GM21576 (cell line): ENCODE data around the gene SORCS3.

ENCODE experiments used
- ATAC-seq: cut with Tn5 transposase; IDR thresholded peaks from one replicate; pipeline ENCODE4 v1.9.1; 2021; ENCODE audit warnings: mild to moderate bottlenecking, moderate library complexity; ENCODE audit not compliant: unreplicated experiment

SORCS3 gene

DNA sequence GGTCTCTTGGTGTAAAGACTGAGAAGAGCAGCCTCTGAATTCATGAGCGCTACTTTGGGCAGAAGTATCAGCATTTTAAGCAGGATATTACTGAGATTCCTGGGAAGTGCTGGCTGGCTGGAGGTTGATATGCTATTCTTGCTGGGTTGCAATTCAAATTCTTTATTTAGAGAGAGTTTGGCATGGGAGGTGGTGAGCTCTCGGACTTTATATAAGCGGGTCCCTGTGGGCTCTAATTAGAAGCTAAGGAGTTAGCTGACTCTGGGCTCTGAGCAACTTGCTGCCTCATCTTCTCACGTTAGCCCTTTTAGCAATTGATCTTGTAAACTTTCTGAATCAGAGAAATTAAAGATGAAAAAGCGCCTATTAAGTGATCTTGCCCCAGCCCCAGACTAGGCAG lies 430.9 kb downstream of the SORCS3 start:
- no peak for ATAC-seq

DNA sequence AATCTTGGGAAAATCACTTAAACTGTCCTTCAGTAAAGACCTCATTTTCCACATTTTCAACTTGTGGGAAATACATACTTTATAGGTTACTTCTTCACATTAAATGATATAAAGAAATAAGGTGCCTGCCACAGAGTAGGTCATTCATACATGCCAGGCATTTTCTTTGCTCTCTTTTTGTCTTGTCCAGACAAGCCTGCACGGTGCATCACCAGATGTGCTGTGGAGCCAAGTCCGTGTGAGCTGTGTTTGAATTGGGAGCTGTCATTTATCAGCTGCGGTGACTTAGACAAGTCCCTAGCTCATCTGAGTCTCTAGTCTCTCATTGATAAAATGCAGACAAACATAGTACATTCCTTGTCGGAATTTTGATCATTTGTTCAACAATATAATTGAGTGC lies 432.9 kb downstream of the SORCS3 start:
- no peak for ATAC-seq

DNA sequence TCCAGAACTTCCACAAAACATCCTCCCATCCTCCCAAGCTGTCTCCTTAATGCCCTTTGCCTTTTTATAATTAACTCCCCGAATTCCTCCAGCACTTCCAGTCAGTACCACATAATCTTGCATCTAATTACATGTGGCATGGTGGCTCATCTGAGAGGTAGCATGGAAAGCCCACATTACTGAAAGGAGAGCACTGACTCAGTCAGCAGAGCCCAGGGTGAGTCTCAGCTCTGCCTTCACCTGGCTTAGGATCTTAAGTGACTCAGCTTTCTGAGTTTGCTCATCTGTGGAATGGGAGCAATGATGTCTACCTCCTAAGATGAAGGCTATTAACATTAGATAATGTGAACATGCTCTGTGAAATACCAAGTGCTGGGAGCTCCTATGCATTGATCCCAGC lies 433.9 kb downstream of the SORCS3 start:
- ATAC-seq: no peak

DNA sequence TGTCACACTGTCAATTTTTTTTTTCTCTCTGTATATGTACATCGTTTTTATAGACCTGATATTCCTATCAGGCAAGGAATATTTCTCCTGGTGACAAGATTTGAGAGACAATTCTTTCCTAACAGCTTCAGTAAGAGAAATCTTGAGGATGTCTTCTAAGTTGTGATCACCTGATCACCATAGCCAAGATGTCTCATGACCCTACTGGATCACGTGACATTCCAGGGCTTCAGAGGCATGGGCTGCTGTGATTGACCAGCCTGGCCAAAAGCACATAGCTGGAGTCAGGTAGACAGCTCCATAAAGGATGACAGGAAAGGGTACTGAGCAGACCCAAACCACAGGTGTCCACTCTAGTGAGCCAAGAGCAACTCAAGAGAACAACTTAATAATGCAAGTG lies 444.9 kb downstream of the SORCS3 start:
- ATAC-seq: no peak

DNA sequence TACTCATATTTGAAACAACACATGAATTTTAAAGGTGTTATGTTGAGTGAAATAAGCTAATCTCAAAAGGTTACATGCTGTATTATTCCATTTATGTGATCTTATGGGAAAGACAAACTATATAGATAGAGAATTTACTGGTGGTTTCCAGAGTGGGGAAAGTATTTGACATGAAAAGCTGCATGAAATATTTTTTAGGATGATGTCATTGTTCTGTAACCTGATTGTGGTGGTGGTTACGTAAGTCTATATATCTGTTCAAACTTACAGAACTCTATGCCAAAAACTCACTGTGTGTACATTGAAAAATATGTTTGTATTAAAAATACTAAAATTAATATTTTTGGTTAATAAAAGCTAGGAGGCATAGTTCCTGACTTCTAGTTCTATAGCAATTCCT lies 453.0 kb downstream of the SORCS3 start:
- no peak for ATAC-seq

DNA sequence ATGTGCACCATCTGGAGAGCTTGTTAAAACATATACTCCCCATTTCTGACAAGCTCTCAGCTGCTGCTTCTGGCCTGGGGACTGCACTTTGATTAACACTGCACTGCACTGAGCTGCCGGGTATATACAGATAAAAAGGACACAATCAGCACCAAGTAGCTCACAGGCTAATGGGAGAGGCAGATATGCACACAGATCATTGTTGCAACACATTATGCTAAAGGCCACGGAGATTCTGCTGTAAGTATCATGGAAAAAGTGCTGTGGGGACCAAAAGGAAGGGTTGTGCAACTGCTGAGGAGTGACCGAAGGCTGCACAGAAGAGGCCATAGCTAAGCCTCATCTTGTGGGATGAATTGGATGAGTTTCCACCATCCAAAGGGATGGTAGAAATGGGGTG lies 455.2 kb downstream of the SORCS3 start:
- no peak for ATAC-seq

DNA sequence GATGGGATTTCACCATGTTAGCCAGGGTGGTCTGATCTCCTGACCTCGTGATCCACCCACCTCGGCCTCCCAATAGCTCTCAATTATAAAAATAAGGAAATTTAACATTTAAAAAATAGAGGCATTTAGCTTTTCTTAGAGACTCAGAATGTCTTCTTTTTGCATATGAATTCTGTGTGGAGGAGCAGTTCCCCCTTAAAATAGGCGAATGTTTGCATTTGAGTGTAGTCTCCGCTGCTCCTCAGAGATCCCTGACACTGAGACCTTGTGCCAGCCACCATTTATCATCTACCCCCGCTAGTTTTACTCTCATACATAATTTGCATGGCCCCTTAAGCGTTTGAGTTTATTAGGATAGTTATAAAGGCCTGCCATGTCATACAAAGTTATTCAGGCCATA lies 461.9 kb downstream of the SORCS3 start:
- no peak for ATAC-seq

DNA sequence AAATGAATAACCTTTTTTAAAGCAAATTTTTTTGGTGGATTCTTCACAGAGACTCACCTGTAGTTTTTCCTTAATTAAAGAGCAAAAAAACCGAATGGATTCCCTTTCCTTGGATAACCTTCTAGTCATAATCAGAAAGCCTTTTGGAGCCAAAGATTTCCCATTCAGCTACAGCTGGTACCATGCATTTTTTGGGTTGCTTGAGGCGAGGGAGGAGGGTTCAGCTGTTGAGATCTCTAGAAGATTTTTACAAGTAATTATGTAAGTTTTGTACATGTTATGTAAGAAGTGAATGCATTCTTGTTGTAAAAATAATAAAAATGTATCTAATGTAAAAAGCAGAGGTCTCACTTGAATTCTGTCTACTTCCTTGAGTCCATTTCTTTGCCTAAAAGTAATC lies 463.2 kb downstream of the SORCS3 start:
- ATAC-seq: no peak

DNA sequence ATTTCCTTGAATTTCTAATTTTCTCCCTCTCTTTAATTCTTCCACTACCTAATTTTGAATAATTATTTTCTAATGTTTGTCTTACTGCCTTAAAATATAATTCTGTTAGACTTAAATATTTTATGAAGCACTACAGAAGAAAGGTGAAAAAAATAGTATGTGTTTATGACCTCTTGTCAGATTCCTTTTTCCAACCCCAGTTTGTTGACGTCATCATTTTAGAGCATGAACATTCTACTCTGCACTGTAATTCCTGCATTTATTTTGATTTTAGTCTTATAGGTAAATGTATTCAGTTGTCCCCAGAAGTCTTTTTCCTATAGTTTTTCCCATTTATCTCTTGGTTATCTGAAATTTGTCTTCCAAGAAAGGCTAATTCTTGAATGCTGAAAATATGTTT lies 468.1 kb downstream of the SORCS3 start:
- no peak for ATAC-seq

DNA sequence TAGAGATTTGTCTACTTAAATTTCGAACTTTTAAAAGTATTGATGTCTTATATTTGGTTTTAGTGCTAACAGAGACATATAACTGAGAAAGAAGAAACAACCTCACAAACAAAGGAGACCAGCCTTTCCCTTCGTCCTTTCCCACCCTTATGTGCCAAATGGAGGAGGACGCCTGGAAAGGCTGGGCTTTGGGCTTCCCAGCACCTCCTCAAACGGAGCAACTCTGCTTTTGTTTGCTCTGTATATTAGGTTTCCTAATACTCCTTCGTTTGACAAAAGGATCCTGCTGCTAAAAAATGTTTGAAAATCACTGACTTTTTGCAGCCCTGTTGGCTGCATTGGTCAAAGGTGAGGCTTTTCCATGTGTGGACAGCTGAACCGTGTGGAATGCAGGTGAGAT lies 471.8 kb downstream of the SORCS3 start:
- no peak for ATAC-seq

DNA sequence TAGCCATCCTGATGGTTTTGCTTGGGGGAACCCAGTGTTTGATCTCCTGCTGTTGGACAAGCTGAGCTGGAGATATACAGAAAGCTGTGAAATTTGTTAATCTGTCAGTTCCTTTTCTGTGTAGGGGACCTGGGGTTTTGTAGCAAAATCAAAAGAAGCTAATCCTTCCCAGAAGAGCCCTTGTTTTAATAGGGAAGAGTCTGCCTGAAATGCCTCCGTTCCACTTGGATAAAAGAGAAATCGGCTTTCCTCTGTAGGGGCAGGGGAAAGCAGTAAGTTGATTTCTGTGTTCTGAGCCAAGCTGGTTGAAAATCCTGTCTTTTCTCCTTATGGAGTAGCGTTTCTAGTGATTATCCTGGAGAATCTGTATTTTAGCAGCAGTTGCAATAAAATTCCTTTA lies 472.6 kb downstream of the SORCS3 start:
- no peak for ATAC-seq

DNA sequence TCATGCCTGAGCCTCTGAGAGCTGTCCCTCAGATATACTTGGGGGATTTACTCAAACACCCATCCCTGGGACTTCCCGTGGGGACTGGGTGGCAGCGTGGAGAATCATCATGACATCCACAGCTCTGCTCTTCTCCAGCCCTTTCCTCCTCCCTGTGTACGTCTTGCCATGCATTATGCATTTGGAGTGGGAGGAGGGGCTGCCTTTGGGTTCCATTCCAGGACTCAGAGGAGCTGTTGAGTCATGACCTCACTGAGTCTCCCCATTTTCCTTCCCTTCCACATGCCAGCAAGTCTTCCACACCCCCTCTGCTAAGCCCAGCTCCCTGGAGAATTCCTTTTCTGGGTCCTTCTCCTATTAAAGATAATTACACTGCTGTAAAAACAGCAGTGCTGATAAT lies 480.7 kb downstream of the SORCS3 start:
- ATAC-seq: no peak

DNA sequence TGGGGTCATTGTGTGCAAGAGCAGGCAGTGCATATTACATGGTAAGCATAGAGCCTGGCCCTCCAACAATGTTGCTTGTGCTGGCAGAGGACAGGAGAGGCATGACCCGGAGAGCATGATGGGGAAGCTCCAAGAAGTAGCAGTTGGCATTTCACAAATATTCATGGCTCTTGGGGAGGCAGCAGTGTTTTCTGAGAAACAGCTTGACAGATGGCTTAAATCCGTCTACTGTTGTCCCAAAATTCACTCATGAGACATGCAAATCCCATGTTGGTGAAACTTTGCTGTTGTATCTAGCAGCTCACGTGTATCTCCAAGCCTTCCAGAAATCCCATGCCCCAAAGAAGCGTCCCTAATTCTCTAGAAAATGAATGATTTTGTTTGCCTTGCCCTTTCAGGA lies 487.0 kb downstream of the SORCS3 start:
- ATAC-seq: no peak

DNA sequence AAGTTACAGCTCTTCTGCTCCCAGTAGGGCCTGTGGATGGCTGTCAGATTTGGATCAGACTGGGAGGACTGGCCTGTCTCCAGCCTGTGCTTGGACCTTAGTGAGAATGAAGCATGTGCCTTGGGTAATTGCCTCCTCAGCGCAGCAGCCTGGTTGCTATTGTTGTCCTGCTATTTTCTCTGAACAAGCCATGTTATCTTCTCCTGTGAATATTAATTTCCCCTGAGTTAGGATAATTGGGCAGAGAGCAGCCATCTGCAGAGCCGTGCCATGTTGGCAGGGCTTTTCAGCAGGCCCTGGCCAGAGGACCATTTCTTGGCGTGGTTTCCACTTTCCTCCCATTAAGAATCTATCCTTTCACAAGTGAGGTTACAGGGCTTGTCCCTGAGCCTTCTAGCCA lies 497.3 kb downstream of the SORCS3 start:
- no peak for ATAC-seq

DNA sequence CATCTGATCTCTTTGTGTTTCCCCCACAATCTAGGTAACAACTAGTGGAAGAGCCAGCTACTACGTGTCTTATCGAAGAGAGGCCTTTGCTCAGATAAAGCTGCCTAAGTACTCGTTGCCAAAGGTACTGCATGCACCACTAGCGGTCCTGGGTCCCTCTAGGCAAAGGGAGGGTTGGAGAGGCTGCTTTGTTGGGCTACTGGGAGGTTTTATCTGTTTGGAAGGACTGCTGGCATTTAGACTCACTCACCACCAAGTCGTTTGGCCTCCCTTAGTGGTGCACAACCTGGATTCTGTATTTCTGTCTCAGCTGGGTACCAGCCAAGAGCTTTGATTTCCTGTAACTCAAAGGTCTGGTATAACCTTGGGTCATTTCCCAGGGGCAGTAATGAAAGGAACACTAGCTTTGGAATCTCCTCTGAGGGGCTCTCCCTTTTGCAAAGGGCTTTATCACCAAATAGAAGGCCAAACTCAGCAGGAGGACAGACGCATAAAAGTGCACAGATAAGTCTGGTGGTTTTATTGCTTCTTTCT lies 498.3 kb downstream of the SORCS3 start:
- no peak for ATAC-seq

DNA sequence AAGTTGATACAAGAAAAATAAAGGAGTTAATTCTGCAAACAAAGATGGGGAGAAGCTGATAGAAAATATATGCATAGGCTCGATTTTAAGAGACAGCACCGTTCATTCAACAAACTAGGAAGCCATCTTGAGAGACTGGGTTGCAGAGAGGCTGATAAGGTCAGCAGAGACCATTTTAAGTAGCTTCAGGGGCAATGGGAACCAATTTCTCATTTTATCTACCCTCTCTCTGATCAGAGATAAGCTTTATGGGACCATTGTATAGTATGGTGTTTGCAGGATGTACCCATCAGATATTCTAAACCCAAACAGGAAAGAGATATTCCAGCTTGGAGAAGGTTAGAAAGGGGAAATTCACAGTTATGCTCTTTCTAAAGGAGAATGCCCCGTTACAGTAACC lies 499.5 kb downstream of the SORCS3 start:
- ATAC-seq: no peak

DNA sequence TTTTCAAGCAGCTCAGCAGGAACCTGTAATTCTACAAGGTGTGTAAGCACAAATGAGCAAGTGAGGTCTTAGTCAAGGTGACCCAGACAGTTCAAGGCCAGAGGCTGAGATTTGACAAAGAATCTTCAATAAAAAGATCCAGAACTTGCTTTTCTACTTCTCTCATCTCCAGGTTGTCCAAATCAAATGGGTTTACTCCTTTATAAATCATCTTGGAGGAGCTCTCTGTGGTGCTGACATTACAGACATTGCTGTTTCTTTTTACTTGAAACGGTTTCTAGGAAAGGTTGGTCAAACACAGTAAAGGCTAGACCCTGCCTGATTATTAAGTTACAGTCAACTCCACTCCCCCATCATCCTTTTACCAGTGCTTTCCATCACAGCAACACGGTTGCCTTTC lies 504.6 kb downstream of the SORCS3 start:
- ATAC-seq: no peak

DNA sequence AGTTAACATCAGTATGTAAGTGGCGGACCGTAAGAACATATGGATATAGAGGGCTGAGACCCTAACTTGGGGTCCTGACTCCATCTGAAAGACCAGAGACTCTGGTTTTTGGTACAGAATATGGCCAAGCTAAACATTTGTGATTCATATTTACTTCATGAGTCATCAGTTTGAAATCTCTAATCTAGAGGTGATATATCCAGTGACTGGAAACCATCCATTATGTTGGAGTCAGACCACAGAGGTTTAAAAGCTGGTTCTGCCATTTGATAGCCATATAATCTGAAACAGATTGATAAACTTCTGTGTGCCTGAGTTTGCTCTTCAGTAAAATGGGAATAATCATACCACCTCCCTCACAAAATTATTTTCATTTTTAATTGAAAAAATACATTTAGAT lies 505.3 kb downstream of the SORCS3 start:
- ATAC-seq: no peak

DNA sequence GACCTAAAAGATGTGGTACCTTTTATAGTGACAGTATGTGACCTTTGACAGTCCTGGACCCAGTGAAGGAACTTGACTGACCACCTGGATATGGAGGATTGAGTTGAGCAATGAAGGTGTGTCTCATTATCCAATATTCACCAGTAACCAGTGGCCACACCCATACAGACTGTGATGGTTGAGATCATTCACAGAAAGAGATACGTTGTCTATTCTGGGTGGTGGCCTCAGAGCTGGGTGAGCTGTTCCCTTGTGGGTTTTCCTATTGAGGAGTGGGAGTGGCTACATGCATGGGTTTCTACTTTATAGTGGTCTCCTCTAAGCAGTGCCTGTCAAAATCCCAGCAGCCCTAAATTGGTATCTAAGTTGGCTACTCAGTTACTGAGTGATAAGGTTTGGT lies 507.4 kb downstream of the SORCS3 start:
- no peak for ATAC-seq

DNA sequence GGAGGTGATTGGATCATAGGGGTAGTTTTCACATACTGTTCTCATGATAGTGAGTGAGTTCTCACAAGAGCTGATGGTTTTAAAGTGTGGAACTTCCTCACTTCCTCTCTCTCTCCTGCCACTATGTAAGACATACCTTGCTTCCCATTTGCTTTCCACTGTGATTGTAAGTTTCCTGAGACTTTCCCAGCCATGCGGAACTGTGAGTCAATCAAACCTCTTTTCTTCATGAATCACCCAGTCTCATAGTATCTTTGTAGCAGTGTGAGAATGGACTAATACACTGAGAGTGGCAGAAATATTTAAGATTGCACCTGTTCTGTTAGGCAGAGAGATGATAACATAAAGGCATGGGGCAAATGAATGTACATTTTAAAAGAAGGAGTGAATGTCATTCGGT lies 507.8 kb downstream of the SORCS3 start:
- ATAC-seq: no peak

DNA sequence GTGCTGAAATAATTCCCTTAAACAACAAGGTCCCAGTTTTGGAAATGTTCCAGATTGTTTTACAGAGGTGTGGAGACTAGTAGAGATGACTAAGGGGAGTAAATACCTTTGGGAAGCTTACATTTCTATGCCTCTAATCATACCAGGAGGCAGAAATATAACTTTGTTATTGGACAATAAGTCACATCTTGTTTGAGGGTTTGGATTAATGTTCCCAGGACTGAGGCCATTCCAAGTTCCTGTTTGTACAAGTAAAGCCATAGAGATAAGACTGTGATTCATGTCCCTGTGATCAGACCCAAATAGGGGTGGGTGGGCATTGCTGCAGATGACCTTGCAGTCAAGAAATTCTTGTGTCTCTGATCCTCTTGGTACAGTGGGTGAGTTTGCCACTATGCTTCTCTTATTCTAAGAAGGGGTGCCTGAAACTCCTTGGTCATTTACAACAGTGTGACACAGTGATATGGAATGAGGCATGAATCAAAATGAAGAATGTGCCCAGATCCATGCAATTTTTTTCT lies 508.3 kb downstream of the SORCS3 start:
- no peak for ATAC-seq

DNA sequence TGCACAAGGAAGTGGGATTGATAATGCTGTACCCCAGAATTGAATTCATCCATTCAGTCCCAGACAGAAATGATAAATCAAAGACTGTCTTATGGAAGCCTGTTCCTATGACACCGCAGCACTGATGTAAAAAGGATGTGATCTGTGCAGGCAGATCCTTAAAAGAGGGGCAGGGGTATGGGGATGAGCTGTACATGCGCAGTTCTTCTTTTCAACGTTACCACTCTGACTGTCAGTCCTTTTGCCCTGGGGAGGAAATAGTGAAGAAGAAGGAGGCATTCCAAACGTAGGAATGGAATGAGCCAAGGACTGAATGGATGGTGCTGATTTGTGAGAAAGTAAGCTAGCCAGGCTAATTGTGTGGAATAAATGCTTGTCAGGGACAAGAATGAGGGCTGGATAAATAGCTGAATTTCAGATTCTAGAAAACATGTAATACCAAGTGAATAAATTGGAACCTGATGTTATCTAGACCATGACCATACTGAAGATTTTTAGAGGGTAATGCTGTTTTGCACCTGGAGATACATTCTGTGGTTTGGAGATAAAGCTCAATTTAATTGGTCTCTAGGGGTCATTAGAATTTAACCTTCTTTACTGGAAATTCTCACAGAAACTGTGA lies 509.3 kb downstream of the SORCS3 start:
- ATAC-seq: no peak

DNA sequence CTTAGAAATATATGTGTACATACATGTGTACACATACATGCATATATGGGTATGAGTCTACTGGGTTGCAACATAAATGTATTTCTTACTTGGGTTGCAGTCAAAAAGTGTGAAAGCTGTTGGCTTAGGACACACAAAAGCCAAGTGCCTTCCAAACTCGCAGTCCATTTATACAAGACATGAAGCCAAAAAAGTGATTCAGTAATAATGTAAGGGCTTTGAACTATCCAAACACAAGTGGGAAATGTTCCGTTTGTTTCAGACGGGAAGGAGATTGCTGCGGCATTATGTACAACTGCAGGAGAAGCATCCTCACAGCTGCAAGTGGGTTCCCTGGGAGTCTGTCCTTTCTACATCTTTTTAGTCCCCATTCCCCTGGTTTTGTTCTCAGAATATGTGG lies 513.6 kb downstream of the SORCS3 start:
- ATAC-seq: no peak
